ENCODE measurements around the gene PIEZO2. TPM values are rescaled to one million over a fixed set of nuclear protein-coding genes. Genes with fewer than 3 reads are reported as not detected.

PIEZO2 gene
- total and polyA plus RNA-seq, 10 donors, result 0.42 to 13.0 (median 8.0) TPM

- no peak overlapping the region for H3K27ac ChIP-seq
- no peak overlapping the region for H3K4me3 ChIP-seq
- no peaks in the 10 kb centered on the region for H3K9me3 ChIP-seq
- TF ChIP-seq POLR2AphosphoS5 (IDR thresholded peaks at IDR 0.05), result no peak
- TF ChIP-seq, protein P1, sequence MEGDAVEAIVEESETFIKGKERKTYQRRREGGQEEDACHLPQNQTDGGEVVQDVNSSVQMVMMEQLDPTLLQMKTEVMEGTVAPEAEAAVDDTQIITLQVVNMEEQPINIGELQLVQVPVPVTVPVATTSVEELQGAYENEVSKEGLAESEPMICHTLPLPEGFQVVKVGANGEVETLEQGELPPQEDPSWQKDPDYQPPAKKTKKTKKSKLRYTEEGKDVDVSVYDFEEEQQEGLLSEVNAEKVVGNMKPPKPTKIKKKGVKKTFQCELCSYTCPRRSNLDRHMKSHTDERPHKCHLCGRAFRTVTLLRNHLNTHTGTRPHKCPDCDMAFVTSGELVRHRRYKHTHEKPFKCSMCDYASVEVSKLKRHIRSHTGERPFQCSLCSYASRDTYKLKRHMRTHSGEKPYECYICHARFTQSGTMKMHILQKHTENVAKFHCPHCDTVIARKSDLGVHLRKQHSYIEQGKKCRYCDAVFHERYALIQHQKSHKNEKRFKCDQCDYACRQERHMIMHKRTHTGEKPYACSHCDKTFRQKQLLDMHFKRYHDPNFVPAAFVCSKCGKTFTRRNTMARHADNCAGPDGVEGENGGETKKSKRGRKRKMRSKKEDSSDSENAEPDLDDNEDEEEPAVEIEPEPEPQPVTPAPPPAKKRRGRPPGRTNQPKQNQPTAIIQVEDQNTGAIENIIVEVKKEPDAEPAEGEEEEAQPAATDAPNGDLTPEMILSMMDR (IDR thresholded peaks at IDR 0.05 in 8 of 11, conservative IDR thresholded peaks at IDR 0.05 in 3 of 11), result no peak
- TF ChIP-seq POLR2A (IDR thresholded peaks at IDR 0.05), result no peak
- H3K36me3 ChIP-seq, result no peaks in the 10 kb centered on the region
- 75 to 84% (median 82%) methylated on average over 5 of the region's 5 CpGs for WGBS, 5 donors
- intact Hi-C loops (cut with DNase I; ENCODE audit: low total_unique reads), result no loop called here
- no peaks in the 10 kb centered on the region for H3K4me1 ChIP-seq
- H3K27me3 ChIP-seq (replicated peaks in 1 of 7), result no peaks in the 10 kb centered on the region
- no peak for DNase-seq
These were observed 74.5 kb downstream of the PIEZO2 start for GRCh38 chr18:11074889-11075288.

DNA sequence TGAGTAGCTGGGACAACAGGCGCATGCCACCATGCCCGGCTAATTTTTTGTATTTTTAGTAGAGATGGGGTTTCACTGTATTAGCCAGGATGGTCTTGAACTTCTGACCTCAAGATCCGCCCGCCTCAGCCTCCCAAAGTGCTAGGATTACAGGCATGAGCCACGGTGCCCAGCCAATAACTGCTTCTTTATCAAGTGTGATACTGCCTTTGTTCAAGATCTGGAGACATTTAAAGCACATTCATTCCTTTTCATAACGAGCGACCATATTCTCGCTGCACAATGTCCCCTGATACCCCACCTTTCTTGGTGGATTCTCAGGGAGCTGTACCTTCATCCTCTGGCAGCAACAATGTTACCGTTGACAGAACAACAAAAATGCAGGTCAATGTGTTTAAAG, 75.4 kb downstream of the PIEZO2 start:
- H3K9me3 ChIP-seq, result no peaks in the 10 kb centered on the region
- no peak overlapping the region for H3K4me3 ChIP-seq
- no peaks in the 10 kb centered on the region for H3K36me3 ChIP-seq
- intact Hi-C loops (cut with DNase I; ENCODE audit: low total_unique reads), result no loop called here
- no peak for TF ChIP-seq POLR2AphosphoS5 (IDR thresholded peaks at IDR 0.05)
- TF ChIP-seq POLR2A (IDR thresholded peaks at IDR 0.05), result no peak
- TF ChIP-seq, protein P1 (IDR thresholded peaks at IDR 0.05 in 8 of 11, conservative IDR thresholded peaks at IDR 0.05 in 3 of 11), result no peak
- WGBS, 5 donors, result 92 to 94% (median 94%) methylated on average over 9 of the region's 9 CpGs
- H3K27ac ChIP-seq, result no peak overlapping the region
- H3K4me1 ChIP-seq, result no peaks in the 10 kb centered on the region
- H3K27me3 ChIP-seq (replicated peaks in 1 of 7), result no peaks in the 10 kb centered on the region
- no peak for DNase-seq

DNA sequence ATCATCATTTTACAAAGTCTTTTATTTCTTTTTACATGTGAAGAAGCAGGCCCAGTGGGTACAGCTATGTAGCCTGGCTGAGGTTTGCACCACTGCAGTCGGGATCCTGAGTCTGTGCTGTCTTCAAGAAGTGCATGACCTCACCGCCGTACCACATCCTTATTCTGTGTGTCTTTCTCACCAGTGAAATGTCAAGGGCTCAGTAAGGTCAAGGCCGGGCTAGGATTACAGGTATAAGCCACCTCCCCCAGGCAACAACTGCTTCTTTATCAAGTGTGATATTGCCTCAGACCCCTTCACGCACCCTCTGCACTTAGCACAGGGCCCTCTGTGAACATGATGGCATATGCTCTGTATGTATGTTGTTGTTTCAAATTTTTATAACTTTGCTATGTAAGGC, 76.7 kb downstream of the PIEZO2 start:
- WGBS, 5 donors, result 86 to 96% (median 88%) methylated on average over 5 of the region's 5 CpGs
- Histone ChIP-seq H3K27me3 (replicated peaks in 1 of 7) (no peaks in the 10 kb centered on the region), H3K9me3 (peaks cover 0 to 4% (median 0%) of the 10 kb centered on the region in 8 donors), H3K4me1 (no peaks in the 10 kb centered on the region), H3K27ac (no peak overlapping the region), H3K4me3 (no peak overlapping the region), H3K36me3 (no peaks in the 10 kb centered on the region)
- TF ChIP-seq POLR2AphosphoS5 (IDR thresholded peaks at IDR 0.05), result no peak
- TF ChIP-seq, protein P1 (IDR thresholded peaks at IDR 0.05 in 8 of 11, conservative IDR thresholded peaks at IDR 0.05 in 3 of 11), result no peak
- TF ChIP-seq POLR2A (IDR thresholded peaks at IDR 0.05), result no peak
- intact Hi-C loops (cut with DNase I; ENCODE audit: low total_unique reads), result no loop called here
- DNase-seq, result no peak

DNA sequence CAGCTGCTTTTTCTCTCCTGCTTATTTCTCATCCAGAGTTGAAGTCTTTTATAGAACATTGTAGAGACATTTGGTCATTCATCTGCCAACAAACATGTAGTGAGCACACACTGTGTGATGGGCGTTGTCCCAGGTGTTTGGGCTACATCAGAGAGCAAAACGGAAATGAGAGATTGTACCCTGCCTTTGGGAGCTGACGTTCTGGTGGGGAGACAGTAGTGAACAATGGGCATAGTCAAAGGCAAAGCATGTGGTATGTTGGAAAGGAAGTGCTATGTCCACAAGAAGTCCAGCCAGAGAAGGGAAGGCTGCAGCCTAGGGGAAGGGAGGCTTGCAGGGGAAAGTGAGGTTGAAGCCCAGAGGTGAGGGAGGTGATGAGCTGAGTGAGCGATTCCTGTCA, 78.1 kb downstream of the PIEZO2 start:
- WGBS, 5 donors, result 89 to 95% (median 89%) methylated on average over 4 of the region's 4 CpGs

More for the DNA sequence above, 78.1 kb downstream of the PIEZO2 start:
- Histone ChIP-seq H3K4me3 (no peak overlapping the region), H3K27ac (no peak overlapping the region), H3K4me1 (no peaks in the 10 kb centered on the region), H3K36me3 (no peaks in the 10 kb centered on the region), H3K27me3 (replicated peaks in 1 of 7) (no peaks in the 10 kb centered on the region), H3K9me3 (peaks cover 0 to 14% (median 3%) of the 10 kb centered on the region in 8 donors)
- TF ChIP-seq POLR2AphosphoS5 (IDR thresholded peaks at IDR 0.05) (no peak), POLR2A (IDR thresholded peaks at IDR 0.05) (no peak)
- TF ChIP-seq, protein P1 (IDR thresholded peaks at IDR 0.05 in 8 of 11, conservative IDR thresholded peaks at IDR 0.05 in 3 of 11), result no peak
- DNase-seq, result no peak
- intact Hi-C loops (cut with DNase I; ENCODE audit: low total_unique reads), result no loop called here

All from spleen (tissue), 11 donors.